ENCODE measurements around the gene RNU5B-1. TPM values are rescaled to one million over a fixed set of nuclear protein-coding genes. Genes with fewer than 3 reads are reported as not detected.
"Not testable (repeated sequence)": the region's sequence is repeated elsewhere in the genome, so short reads cannot be mapped to it uniquely, and the experiment has no call there.

The RNU5B-1 gene
- total RNA-seq, 4 donors from 2014 or later, result not detected

DNA sequence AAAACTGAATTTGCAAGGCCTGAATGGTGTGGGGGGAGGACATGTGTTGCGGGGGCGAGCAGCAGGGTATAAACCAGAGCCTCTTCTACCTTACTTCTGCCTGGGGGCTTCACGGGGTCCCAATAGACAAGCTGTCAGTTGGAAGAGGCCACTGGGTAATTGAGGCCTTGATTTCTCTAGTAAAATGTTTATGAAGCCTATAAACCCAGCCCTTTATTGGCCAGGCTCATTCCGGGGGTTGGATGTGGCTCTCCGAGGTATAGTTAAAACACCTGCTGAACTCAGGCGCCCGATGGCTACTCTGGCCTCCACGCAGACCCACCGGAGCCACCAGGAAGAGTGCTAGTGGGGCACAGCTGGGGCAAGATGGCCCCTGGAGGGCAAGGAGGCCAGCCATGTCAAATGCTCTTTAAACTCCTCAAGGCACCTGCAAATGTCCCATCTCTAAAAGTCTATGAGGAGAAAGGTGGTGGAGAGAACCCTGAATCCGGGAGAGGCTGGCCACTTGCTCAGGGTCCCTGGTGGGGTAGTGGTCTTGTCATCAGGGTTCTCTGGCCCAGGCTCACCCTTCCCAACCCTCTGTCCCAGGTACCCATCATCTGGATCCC is 39.0 kb downstream of the RNU5B-1 start:
- 86 to 87% methylated on average over 5 to 10 of the region's 10 CpGs for WGBS, 2 donors
- DNase-seq (ENCODE audit: low spot score in 2 of 2), result no peak
- TF ChIP-seq, protein P1, sequence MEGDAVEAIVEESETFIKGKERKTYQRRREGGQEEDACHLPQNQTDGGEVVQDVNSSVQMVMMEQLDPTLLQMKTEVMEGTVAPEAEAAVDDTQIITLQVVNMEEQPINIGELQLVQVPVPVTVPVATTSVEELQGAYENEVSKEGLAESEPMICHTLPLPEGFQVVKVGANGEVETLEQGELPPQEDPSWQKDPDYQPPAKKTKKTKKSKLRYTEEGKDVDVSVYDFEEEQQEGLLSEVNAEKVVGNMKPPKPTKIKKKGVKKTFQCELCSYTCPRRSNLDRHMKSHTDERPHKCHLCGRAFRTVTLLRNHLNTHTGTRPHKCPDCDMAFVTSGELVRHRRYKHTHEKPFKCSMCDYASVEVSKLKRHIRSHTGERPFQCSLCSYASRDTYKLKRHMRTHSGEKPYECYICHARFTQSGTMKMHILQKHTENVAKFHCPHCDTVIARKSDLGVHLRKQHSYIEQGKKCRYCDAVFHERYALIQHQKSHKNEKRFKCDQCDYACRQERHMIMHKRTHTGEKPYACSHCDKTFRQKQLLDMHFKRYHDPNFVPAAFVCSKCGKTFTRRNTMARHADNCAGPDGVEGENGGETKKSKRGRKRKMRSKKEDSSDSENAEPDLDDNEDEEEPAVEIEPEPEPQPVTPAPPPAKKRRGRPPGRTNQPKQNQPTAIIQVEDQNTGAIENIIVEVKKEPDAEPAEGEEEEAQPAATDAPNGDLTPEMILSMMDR (IDR thresholded peaks at IDR 0.05), result no peak
- TF ChIP-seq POLR2A (IDR thresholded peaks at IDR 0.05), result no peak
- intact Hi-C loops (cut with DNase I; ENCODE audit: low total_unique reads), result no loop called here
- no peak overlapping the region for H3K4me3 ChIP-seq (ENCODE audit: low read depth, poor library complexity, severe bottlenecking)

DNA sequence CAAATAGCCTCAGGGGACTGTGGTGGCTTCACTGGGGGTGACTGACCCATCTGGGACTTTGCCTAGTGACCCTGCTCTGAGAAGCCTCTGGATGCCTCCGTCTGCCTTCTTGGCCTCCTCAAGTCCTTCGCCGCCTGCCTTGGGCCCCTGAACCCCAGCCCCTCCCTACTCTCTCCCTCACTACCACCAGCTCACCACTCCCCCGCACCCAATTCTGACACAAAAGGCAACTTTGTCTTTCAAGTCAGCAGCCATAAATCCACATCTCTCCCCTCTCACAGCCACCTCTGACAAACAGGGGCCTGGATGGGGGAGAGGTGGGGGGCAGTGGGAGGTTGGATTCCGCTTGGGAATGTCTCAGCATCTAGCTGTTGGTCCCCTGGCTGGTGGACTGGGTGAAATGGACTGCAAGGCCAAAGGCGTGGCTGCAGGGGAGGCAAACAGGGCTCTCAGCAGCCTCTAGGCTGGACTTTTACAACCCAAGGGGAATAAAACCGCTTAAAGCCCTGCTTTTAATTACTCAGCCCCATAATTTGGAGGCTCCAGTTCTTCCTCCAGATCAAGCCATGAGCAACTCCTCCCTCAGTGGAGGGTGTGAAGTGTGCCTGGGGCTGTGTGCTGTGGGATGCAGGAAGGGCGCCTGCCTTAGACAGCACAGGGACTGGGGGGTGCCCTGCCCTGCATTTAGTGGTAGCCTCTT is 39.9 kb downstream of the RNU5B-1 start:
- no peak overlapping the region for H3K4me3 ChIP-seq (ENCODE audit: low read depth, poor library complexity, severe bottlenecking)
- no peak for DNase-seq (ENCODE audit: low spot score in 2 of 2)
- intact Hi-C loops (cut with DNase I; ENCODE audit: low total_unique reads), result no loop called here
- TF ChIP-seq POLR2A (IDR thresholded peaks at IDR 0.05), result no peak
- TF ChIP-seq, protein P1 (IDR thresholded peaks at IDR 0.05), result no peak
- 79 to 86% methylated on average over 8 of the region's 8 CpGs for WGBS, 2 donors

DNA sequence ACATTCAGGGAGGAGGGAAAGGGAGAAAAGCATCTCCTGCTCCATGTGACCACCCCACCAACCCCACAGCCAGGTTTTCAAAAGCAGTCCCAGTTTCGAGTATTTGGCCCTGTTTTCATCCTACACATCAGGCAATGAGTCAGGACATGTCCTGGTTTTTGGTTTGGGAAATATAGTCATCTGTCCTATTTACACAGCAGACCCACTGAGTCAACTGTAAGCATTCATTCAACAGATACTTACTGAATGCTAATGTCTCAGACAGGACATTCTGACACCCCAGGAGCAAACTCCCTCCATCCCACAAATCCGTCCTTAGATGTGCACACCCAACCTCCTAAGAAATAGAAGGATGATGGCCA is 40.4 kb downstream of the RNU5B-1 start:
- no peak overlapping the region for H3K4me3 ChIP-seq (ENCODE audit: low read depth, poor library complexity, severe bottlenecking)
- DNase-seq (ENCODE audit: low spot score in 2 of 2), result no peak
- intact Hi-C loops (cut with DNase I; ENCODE audit: low total_unique reads), result no loop called here
- TF ChIP-seq POLR2A (IDR thresholded peaks at IDR 0.05), result no peak
- TF ChIP-seq, protein P1 (IDR thresholded peaks at IDR 0.05), result no peak
- 52 to 57% methylated on average over 2 of the region's 2 CpGs for WGBS, 2 donors

DNA sequence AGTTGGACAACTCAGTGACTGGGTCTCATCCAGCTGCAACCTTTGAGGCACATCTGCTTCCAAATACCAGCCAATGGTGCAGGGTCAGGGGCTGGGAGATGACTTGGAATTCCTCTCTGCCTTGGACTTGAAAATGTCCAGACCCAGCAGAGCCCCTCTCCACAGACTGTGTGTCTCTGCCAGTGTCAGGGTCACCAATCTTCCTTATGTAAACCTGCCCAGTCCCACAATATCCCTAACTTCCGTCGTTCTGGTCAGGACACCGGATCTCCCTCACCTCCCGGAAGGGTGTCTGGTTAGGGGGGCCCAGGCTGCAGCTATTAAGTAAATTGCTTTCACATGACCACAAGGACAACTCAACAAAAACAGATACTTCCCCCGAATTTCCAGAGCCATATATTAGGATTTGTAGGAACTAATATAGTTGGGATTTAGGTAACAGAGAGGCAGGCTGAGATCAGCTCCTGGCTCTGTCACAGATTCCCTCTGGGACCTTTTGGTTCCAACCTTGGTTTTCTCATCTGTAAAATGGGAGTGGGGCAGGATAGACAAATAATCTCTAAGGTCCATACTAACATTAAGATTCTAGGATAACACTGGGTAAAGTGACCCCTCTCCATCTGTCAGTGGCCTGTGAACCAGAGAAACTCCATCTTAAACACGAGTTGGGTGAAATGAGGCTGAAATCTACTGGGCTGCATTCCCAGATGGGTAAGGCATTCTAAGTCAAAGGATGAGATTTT is 42.5 kb downstream of the RNU5B-1 start:
- DNase-seq (ENCODE audit: low spot score in 2 of 2), result no peak
- TF ChIP-seq POLR2A (IDR thresholded peaks at IDR 0.05), result no peak
- TF ChIP-seq, protein P1 (IDR thresholded peaks at IDR 0.05), result no peak
- WGBS, 2 donors, result 64 to 66% methylated on average over 6 of the region's 6 CpGs
- H3K4me3 ChIP-seq (ENCODE audit: low read depth, poor library complexity, severe bottlenecking), result no peak overlapping the region
- intact Hi-C loops (cut with DNase I; ENCODE audit: low total_unique reads), result no loop called here

DNA sequence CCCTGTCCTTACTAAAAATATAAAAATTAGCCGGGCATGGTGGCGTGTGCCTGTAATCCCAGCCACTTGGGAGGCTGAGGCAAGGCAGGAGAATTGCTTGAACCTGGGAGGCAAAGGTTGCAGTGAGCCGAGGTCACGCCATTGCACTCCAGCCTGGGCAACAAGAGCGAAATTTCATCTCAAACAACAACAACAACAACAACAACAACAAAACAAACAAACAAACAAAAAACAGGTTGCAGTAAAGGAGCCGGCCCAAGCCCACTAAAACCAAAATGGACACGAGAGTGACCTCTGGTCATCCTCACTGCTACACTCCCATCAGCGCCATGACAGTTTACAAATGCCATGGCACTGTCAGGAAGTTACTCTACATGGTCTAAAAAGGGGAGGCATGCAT is 43.3 kb downstream of the RNU5B-1 start:
- intact Hi-C loops (cut with DNase I; ENCODE audit: low total_unique reads); DNase-seq (ENCODE audit: low spot score in 2 of 2); H3K4me3 ChIP-seq (ENCODE audit: low read depth, poor library complexity, severe bottlenecking): not testable (repeated sequence)
- 80 to 89% methylated on average over 8 of the region's 8 CpGs for WGBS, 2 donors

DNA sequence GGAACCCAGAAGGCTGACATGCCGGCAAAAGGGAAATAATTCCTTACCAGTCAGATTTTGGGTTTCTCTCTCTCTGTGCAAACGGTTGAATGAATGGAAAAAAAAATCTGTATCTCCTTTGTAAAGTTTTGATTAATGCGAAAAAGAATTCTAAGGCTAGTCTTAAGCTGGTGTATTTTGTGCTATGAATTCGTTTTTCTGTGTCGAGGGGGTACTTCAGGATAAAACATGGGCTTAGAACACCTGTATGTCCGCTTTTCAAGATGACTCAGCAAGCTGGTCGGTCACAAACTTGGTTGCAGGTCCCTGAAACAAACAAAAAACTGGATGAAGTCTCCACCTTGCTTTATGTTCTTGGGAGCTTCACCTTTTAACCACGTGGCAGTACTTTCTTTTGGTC is 44.9 kb downstream of the RNU5B-1 start:
- no peak overlapping the region for H3K4me3 ChIP-seq (ENCODE audit: low read depth, poor library complexity, severe bottlenecking)
- TF ChIP-seq, protein P1 (IDR thresholded peaks at IDR 0.05), result no peak
- no peak for TF ChIP-seq POLR2A (IDR thresholded peaks at IDR 0.05)
- intact Hi-C loops (cut with DNase I; ENCODE audit: low total_unique reads), result no loop called here
- WGBS, 2 donors, result 68 to 71% methylated on average over 8 of the region's 8 CpGs
- DNase-seq (ENCODE audit: low spot score in 2 of 2), result no peak

DNA sequence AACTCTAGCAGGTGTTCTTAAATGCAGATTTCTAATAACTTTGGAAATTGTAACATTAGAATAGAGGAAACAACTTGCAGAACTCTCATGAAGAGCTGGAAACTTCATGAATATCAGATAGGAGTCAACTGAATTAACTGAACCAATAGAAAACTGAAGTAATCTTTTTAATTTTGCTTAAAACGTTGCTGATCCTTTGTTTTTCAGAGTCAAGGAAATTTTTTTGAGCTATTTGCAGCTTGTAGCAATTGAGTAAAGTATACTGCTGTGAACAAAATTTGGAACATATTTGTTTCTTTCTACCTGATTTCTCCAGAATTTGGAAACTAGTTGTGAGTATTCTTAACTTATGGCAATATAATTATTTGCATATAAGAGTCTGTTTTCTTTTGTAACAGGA is 47.5 kb downstream of the RNU5B-1 start:
- DNase-seq (ENCODE audit: low spot score in 2 of 2); intact Hi-C loops (cut with DNase I; ENCODE audit: low total_unique reads); H3K4me3 ChIP-seq (ENCODE audit: low read depth, poor library complexity, severe bottlenecking): not testable (repeated sequence)
- 61 to 70% methylated on average over 1 of the region's 1 CpG for WGBS, 2 donors

All from lower leg skin (tissue), 4 donors.